Tibial nerve (tissue), 4 donors: ENCODE data around the gene PCED1B. TPM values are rescaled to one million over a fixed set of nuclear protein-coding genes. Genes with fewer than 3 reads are reported as not detected.

Experiments used
- DNase-seq, 2 donors: peaks; one replicate each; pipeline ENCODE4 v3.0.0-alpha.2; 2019; ENCODE audit warnings: low spot score in 2 of 2
- H3K27ac ChIP-seq, 4 donors: fragments of 200-600 bp; sonication (generic) in 3 of 4; one replicate each; pipeline ENCODE4 v1.5.1; 2017 to 2019; ENCODE audit warnings: mild to moderate bottlenecking in 1 of 4
- H3K27me3 ChIP-seq, 2 donors: fragments of 200-600 bp; sonication (generic) in 1 of 2; one replicate each; pipeline versions ENCODE4 v1.5.1 to v1.6.0; 2017 to 2019
- H3K36me3 ChIP-seq, 3 donors: fragments of 200-600 bp; sonication (generic); one replicate each; pipeline ENCODE4 v1.5.1; 2018 to 2019
- H3K4me1 ChIP-seq, 4 donors: fragments of 200-600 bp; sonication (generic) in 3 of 4; one replicate each; pipeline ENCODE4 v1.5.1; 2017 to 2019
- H3K4me3 ChIP-seq, 4 donors: fragments of 200-600 bp; sonication (generic) in 3 of 4; one replicate each; pipeline ENCODE4 v1.5.1; 2017 to 2019; ENCODE audit warnings: mild to moderate bottlenecking in 1 of 4, moderate library complexity in 1 of 4
- H3K9me3 ChIP-seq, 4 donors: fragments of 200-600 bp; sonication (generic) in 3 of 4; one replicate each; pipeline ENCODE4 v1.5.1; 2017 to 2019
- EP300 ChIP-seq, 2 donors: sonication (generic); formaldehyde crosslinking; IDR thresholded peaks; one replicate each; pipeline ENCODE4 v1.6.1; 2017; ENCODE audit warnings: antibody characterized with exemption in 2 of 2, mild to moderate bottlenecking in 1 of 2
- POLR2A ChIP-seq, 2 donors: fragments of 450-650 bp; IDR thresholded peaks; one replicate each; pipeline ENCODE4 v1.6.1; 2017; ENCODE audit warnings: antibody characterized with exemption in 2 of 2, mild to moderate bottlenecking in 2 of 2, moderate library complexity in 2 of 2
- WGBS, 2 donors: methylation state at CpG; one replicate each; pipeline ENCODE4 v1.1.5; 2018; 5-methylcytosine and 5-hydroxymethylcytosine counted together
- total RNA-seq, 4 donors: library from RNA; depleted of rRNA; stranded (reverse); fragments of >200 nt; gene quantifications; one replicate each; pipeline ENCODE4 v1.1.0, GENCODE V29; 2016
- TF ChIP-seq, protein P1 (sequence below), 5 experiments: fragments of 200-600 bp in 3 of 5; fragments of 450-650 bp in 2 of 5; sonication (generic) in 3 of 5; IDR thresholded peaks; one replicate each; pipeline ENCODE4 v1.5.1; 2016 to 2019; ENCODE audit warnings: antibody characterized with exemption in 5 of 5, mild to moderate bottlenecking in 3 of 5, moderate library complexity in 2 of 5

The PCED1B gene
- total RNA-seq, 4 donors from 2014 or later: 0.90 to 2.9 (median 2.2) TPM; not detected in 1

DNA sequence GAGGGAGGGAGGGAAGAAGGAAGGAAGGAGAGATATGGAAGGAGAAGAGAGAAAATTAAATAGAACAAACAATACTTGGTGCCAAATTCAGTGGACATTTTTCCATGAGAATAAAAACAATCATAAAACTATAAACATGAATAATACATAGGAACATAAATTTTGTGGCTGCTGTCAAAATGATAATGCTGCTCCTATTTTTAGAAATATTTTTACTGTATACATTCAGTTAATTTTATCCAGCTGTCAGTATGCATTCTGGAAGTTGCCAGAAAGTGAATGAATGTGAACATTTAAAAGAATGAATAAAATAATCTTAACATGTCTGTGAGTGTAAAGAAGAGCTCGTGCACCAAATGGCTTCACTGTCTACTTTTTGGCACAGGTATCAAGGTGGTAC is 13.9 kb upstream of the PCED1B start:
- Histone ChIP-seq H3K27me3 (no peaks in the 10 kb centered on the region), H3K36me3 (no peaks in the 10 kb centered on the region), H3K27ac (no peak overlapping the region), H3K9me3 (no peaks in the 10 kb centered on the region), H3K4me3 (no peak overlapping the region), H3K4me1 (peaks cover 0 to 7% (median 0%) of the 10 kb centered on the region in 4 donors)
- DNase-seq: no peak
- TF ChIP-seq EP300 (IDR thresholded peaks at IDR 0.05): no peak
- no peak for TF ChIP-seq POLR2A (IDR thresholded peaks at IDR 0.05)
- TF ChIP-seq, protein P1, sequence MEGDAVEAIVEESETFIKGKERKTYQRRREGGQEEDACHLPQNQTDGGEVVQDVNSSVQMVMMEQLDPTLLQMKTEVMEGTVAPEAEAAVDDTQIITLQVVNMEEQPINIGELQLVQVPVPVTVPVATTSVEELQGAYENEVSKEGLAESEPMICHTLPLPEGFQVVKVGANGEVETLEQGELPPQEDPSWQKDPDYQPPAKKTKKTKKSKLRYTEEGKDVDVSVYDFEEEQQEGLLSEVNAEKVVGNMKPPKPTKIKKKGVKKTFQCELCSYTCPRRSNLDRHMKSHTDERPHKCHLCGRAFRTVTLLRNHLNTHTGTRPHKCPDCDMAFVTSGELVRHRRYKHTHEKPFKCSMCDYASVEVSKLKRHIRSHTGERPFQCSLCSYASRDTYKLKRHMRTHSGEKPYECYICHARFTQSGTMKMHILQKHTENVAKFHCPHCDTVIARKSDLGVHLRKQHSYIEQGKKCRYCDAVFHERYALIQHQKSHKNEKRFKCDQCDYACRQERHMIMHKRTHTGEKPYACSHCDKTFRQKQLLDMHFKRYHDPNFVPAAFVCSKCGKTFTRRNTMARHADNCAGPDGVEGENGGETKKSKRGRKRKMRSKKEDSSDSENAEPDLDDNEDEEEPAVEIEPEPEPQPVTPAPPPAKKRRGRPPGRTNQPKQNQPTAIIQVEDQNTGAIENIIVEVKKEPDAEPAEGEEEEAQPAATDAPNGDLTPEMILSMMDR (IDR thresholded peaks at IDR 0.05): no peak
- 62 to 66% methylated on average over 1 of the region's 1 CpG for WGBS, 2 donors

DNA sequence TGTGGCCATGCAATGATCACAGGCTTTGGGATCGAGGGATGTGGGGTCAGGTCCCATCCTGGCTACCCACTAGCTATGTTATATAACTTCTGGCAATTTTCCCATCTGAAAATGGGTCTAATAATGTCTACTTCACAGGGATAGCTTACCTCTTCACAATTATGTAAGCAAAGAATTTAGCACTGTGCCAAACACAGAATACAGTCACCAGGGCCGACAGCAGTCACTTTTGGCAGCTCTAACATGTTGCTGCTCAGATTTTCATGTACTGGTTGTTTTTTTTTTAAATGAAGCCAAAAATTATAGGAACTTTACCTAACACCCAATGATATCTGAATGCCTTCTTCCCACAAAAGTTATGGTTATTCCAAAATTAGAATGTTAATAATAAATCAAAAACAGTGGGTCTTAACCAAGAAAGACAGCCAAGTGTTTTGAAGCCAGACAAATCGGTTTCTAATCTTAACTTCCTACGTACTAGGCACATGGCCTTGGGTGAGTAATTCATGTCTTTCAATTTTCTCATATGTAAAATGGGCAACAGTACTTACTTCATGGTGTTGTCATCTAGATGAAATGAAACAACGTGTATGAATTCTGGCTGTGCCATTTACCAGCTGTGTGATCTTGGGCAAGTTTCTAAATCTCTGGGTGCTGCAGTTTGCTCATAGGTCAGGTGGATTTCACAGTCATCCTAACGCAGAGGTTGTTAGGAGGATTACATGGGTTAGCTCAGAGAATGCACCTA is 13.0 kb upstream of the PCED1B start:
- Histone ChIP-seq H3K9me3 (no peaks in the 10 kb centered on the region), H3K4me3 (no peak overlapping the region), H3K4me1 (peaks cover 0 to 7% (median 0%) of the 10 kb centered on the region in 4 donors), H3K36me3 (no peaks in the 10 kb centered on the region), H3K27ac (no peak overlapping the region), H3K27me3 (no peaks in the 10 kb centered on the region)
- 72 to 74% methylated on average over 6 of the region's 6 CpGs for WGBS, 2 donors
- no peak for TF ChIP-seq EP300 (IDR thresholded peaks at IDR 0.05)
- TF ChIP-seq, protein P1 (IDR thresholded peaks at IDR 0.05): no peak
- TF ChIP-seq POLR2A (IDR thresholded peaks at IDR 0.05): no peak
- DNase-seq: no peak

DNA sequence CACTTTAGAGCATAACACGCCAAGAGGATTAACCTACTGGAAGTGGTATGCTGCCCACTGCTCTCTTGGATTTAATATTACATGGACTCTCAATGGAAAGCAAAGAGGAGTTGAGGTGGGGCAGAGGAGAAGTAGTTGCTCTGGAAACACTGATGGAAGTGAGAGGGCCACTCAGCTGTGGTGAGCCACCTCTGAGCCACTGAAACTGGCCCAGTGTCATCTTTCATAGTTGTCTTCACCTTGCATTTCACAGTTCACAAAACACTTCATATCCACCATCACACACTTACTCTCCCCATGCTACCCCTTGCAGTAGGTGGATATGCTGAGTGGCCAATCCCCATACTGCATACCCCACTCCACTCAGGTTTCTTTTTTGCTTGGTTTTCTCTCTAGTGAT is 12.2 kb upstream of the PCED1B start:
- H3K36me3 ChIP-seq: no peaks in the 10 kb centered on the region

DNA sequence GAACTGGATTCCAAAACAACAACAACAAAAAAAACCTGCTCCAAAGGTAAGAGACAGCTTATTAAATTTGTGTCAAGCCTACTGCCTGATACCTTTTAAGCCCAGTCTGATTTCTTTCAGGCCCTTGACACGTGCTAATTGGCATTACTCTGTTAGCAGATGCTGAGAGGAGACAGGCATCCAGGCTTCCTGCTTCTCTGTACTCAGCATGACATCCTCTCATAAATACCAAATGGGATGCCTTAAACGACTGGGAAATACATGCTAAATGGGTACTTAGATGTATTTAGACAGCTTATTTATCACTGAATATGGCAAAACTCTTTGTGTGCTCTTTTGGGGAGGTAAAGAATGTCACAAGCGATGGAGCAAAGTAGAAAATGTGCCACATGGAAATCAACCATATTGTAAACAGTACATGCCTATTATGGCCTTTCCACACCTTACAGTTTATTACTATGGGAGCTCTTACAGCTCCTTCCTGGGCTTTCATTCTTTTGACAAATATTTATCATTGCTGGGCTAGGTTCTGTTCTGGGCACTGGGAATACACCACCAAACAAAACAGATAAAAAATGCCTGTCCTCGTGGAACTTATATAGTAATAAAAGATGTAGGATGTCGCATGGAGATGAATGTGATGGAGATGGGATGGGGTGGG is 11.5 kb upstream of the PCED1B start:
- TF ChIP-seq, protein P1 (IDR thresholded peaks at IDR 0.05): no peak
- TF ChIP-seq POLR2A (IDR thresholded peaks at IDR 0.05): no peak
- no peak for TF ChIP-seq EP300 (IDR thresholded peaks at IDR 0.05)
- 54 to 62% methylated on average over 5 of the region's 5 CpGs for WGBS, 2 donors

More for the DNA sequence above, 12.2 kb upstream of the PCED1B start:
- Histone ChIP-seq H3K27me3 (no peaks in the 10 kb centered on the region), H3K9me3 (no peaks in the 10 kb centered on the region), H3K4me3 (no peak overlapping the region), H3K27ac (no peak overlapping the region), H3K4me1 (peaks cover 0 to 7% (median 0%) of the 10 kb centered on the region in 4 donors)
- 94 to 97% methylated on average over 1 of the region's 1 CpG for WGBS, 2 donors
- no peak for DNase-seq
- TF ChIP-seq EP300 (IDR thresholded peaks at IDR 0.05) (no peak), POLR2A (IDR thresholded peaks at IDR 0.05) (no peak)
- TF ChIP-seq, protein P1 (IDR thresholded peaks at IDR 0.05): no peak

DNA sequence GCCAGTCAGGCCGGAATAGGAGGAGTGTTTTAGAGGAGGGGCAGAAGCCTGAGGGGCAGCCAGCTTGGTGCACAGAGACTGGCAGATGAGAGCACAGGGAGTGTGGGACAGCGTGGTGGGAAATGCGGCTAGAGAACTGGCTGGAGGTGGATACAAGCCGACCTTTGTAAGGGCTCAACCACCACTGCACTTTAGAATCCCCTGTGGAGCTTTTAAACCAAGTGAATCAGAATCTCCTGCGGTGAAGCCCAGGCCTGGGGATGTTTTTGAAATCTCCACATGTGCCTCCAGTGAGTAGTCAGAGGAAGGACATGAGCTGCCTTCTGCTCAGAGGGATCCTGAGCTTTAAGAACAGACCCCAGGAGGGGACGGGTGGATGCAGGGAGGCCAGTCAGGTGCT is 10.9 kb upstream of the PCED1B start:
- no peaks in the 10 kb centered on the region for H3K36me3 ChIP-seq
- TF ChIP-seq, protein P1 (IDR thresholded peaks at IDR 0.05): no peak
- no peak for TF ChIP-seq POLR2A (IDR thresholded peaks at IDR 0.05)
- TF ChIP-seq EP300 (IDR thresholded peaks at IDR 0.05): no peak
- H3K9me3 ChIP-seq: no peaks in the 10 kb centered on the region
- no peak overlapping the region for H3K4me3 ChIP-seq
- DNase-seq: no peak
- H3K27me3 ChIP-seq: no peaks in the 10 kb centered on the region
- peaks cover 0 to 7% (median 0%) of the 10 kb centered on the region in 4 donors for H3K4me1 ChIP-seq
- 44 to 61% methylated on average over 6 of the region's 6 CpGs for WGBS, 2 donors
- no peak overlapping the region for H3K27ac ChIP-seq

More for the DNA sequence above, 11.5 kb upstream of the PCED1B start:
- Histone ChIP-seq H3K4me3 (no peak overlapping the region), H3K36me3 (no peaks in the 10 kb centered on the region), H3K27ac (no peak overlapping the region), H3K27me3 (no peaks in the 10 kb centered on the region), H3K4me1 (peaks cover 0 to 7% (median 0%) of the 10 kb centered on the region in 4 donors), H3K9me3 (no peaks in the 10 kb centered on the region)
- no peak for DNase-seq
